GM13976 (cell line): ENCODE measurements around the gene KIN.
"Not testable (repeated sequence)": the region's sequence is repeated elsewhere in the genome, so short reads cannot be mapped to it uniquely, and the experiment has no call there.

Experiments
- DNase-seq: peaks from one replicate; pipeline ENCODE4 v3.0.0; 2012; ENCODE audit warnings: low spot score
- CTCF ChIP-seq: IDR thresholded peaks from 2 replicates; pipeline ENCODE4 v1.5.1; 2012; ENCODE audit warnings: borderline replicate concordance, mild to moderate bottlenecking; ENCODE audit not compliant: insufficient read depth; ENCODE audit errors: extremely low read depth, missing control alignments, control extremely low read depth
- in situ Hi-C: fragments of 300-500 bp; cut with MboI; formaldehyde crosslinking; loops from one replicate; pipeline ENCODE4 v1.12.0; 2022; ENCODE audit warnings: low sequenced_read_pairs, mixed read lengths, inconsistent platforms; ENCODE audit not compliant: unreplicated experiment

Gene KIN

GRCh38 chr10:7717767-7718166, 70.0 kb downstream of the KIN start:
- no peak for TF ChIP-seq CTCF
- in situ Hi-C loops: no loop called here
- no peak for DNase-seq

- in situ Hi-C loops: no loop called here
- no peak for DNase-seq
- TF ChIP-seq CTCF: no peak
Observed at GRCh38 chr10:7715515-7715914, 72.3 kb downstream of the KIN start.

GRCh38 chr10:7711075-7711474, 76.7 kb downstream of the KIN start:
- DNase-seq, in situ Hi-C loops: not testable (repeated sequence)

- no peak for TF ChIP-seq CTCF
- DNase-seq: no peak
- in situ Hi-C loops: no loop called here
Observed at GRCh38 chr10:7710446-7710845, 77.3 kb downstream of the KIN start.

GRCh38 chr10:7708832-7709231, 79.0 kb downstream of the KIN start:
- no peak for DNase-seq
- TF ChIP-seq CTCF: no peak
- in situ Hi-C loops: no loop called here

GRCh38 chr10:7707858-7708622, 79.8 kb downstream of the KIN start:
- no peak for TF ChIP-seq CTCF
- DNase-seq: no peak
- in situ Hi-C loops: no loop called here

GRCh38 chr10:7707102-7707501, 80.7 kb downstream of the KIN start:
- no peak for DNase-seq
- in situ Hi-C loops: no loop called here
- no peak for TF ChIP-seq CTCF
